WTC11 (cell line): ENCODE data around the gene ERC1. TPM values are rescaled to one million over a fixed set of nuclear protein-coding genes. Genes with fewer than 3 reads are reported as not detected.

Experiments
- ATAC-seq: fragments of 200-7000 bp; cut with Tn5 transposase; 2 replicates; pipeline ENCODE4 v1.10.0; 2021; ENCODE audit warnings: mild to moderate bottlenecking, moderate library complexity
- CTCF ChIA-PET: fragments of 300-600 bp; sonication (Branson Sonifier 250); formaldehyde crosslinking; loops from one replicate; lab custom pipeline; 2021; ENCODE audit warnings: antibody characterized with exemption; lab: Charles Lee
- POLR2A ChIA-PET: fragments of 350-600 bp; sonication (Branson Sonifier 250); formaldehyde crosslinking; loops from one replicate; lab custom pipeline; 2021; ENCODE audit warnings: antibody characterized with exemption; lab: Charles Lee
- DNase-seq: peaks from one replicate; pipeline ENCODE4 v3.0.0; 2021; ENCODE audit warnings: low spot score
- H3K27ac Mint-ChIP-seq: 2 replicates; pipeline ENCODE4 v1.8.0; 2021; ENCODE audit warnings: mixed read lengths
- H3K27me3 Mint-ChIP-seq: 2 replicates; pipeline ENCODE4 v1.8.0; 2021; ENCODE audit warnings: low read depth, mild to moderate bottlenecking, moderate library complexity, mixed read lengths
- H3K36me3 Mint-ChIP-seq: 2 replicates; pipeline ENCODE4 v1.8.0; 2021; ENCODE audit warnings: mixed read lengths
- H3K4me1 Mint-ChIP-seq: 2 replicates; pipeline ENCODE4 v1.8.0; 2022; ENCODE audit warnings: mixed read lengths
- H3K4me3 Mint-ChIP-seq: 2 replicates; pipeline ENCODE4 v1.8.0; 2021; ENCODE audit warnings: mild to moderate bottlenecking, moderate library complexity, mixed read lengths
- H3K9me3 Mint-ChIP-seq: 2 replicates; pipeline ENCODE4 v1.8.0; 2021; ENCODE audit warnings: mixed read lengths
- AR ChIP-seq: fragments of 250-450 bp; sonication (Bioruptor Pico); IDR thresholded peaks from 2 replicates; pipeline ENCODE4 v1.9.0; 2021; ENCODE audit warnings: mild to moderate bottlenecking
- CDX4 ChIP-seq: fragments of 250-450 bp; sonication (Bioruptor Pico); IDR thresholded peaks from 2 replicates; pipeline ENCODE4 v1.9.0; 2021; ENCODE audit warnings: moderate library complexity, mild to moderate bottlenecking, inconsistent platforms, borderline replicate concordance
- ELF4 ChIP-seq: sonication (generic); formaldehyde crosslinking; IDR thresholded peaks from 2 replicates; pipeline ENCODE4 v1.8.1; 2022; ENCODE audit warnings: low read depth, mild to moderate bottlenecking, moderate library complexity, missing genetic modification reagents
- FOXP4 ChIP-seq: sonication (generic); formaldehyde crosslinking; IDR thresholded peaks from 2 replicates; pipeline ENCODE4 v1.8.0; 2022; ENCODE audit warnings: mild to moderate bottlenecking, missing genetic modification reagents
- GRHL2 ChIP-seq: fragments of 250-450 bp; sonication (Bioruptor Pico); IDR thresholded peaks from 2 replicates; pipeline ENCODE4 v1.8.0; 2022; ENCODE audit warnings: mild to moderate bottlenecking, moderate library complexity; ENCODE audit not compliant: insufficient replicate concordance, severe bottlenecking
- GTF2I ChIP-seq: fragments of 250-450 bp; sonication (Bioruptor Pico); conservative IDR thresholded peaks from 2 replicates; pipeline ENCODE4 v1.4.0; 2021; ENCODE audit warnings: mild to moderate bottlenecking
- HMGA2 ChIP-seq: fragments of 250-450 bp; sonication (Bioruptor Pico); IDR thresholded peaks from 2 replicates; pipeline ENCODE4 v1.4.0; 2021; ENCODE audit warnings: mild to moderate bottlenecking, moderate library complexity
- JAZF1 ChIP-seq: fragments of 250-450 bp; sonication (Bioruptor Pico); IDR thresholded peaks from 2 replicates; pipeline ENCODE4 v1.9.0; 2021; ENCODE audit warnings: moderate library complexity, mild to moderate bottlenecking, inconsistent platforms
- JUN ChIP-seq: sonication (generic); formaldehyde crosslinking; IDR thresholded peaks from 2 replicates; pipeline ENCODE4 v1.8.0; 2023; ENCODE audit warnings: mild to moderate bottlenecking, missing genetic modification reagents
- NFYB ChIP-seq: sonication (generic); formaldehyde crosslinking; conservative IDR thresholded peaks from 2 replicates; pipeline ENCODE4 v1.8.0; 2022; ENCODE audit warnings: low read depth, missing genetic modification reagents
- NR3C1 ChIP-seq: sonication (generic); formaldehyde crosslinking; conservative IDR thresholded peaks from 2 replicates; pipeline ENCODE4 v1.8.1; 2023; ENCODE audit warnings: low read depth, mild to moderate bottlenecking, missing genetic modification reagents
- OVOL2 ChIP-seq: fragments of 250-450 bp; sonication (Bioruptor Pico); IDR thresholded peaks from 2 replicates; pipeline ENCODE4 v1.9.0; 2021; ENCODE audit warnings: mild to moderate bottlenecking, borderline replicate concordance
- ZNF263 ChIP-seq: sonication (generic); formaldehyde crosslinking; IDR thresholded peaks from 2 replicates; pipeline ENCODE4 v1.8.1; 2022; ENCODE audit warnings: low read depth, mild to moderate bottlenecking, moderate library complexity, missing genetic modification reagents
- ZNF512 ChIP-seq: sonication (generic); formaldehyde crosslinking; IDR thresholded peaks from 2 replicates; pipeline ENCODE4 v1.8.1; 2022; ENCODE audit warnings: missing genetic modification reagents, borderline replicate concordance
- ZSCAN18 ChIP-seq: fragments of 250-450 bp; sonication (Bioruptor Pico); IDR thresholded peaks from 2 replicates; pipeline ENCODE4 v2.1.2; 2022; ENCODE audit warnings: mild to moderate bottlenecking, moderate library complexity
- total RNA-seq: library from RNA; stranded (reverse); gene quantifications from 3 replicates; pipeline ENCODE4 v1.2.3, GENCODE V29; 2021
- TF ChIP-seq, protein P1 (sequence below): sonication (generic); formaldehyde crosslinking; IDR thresholded peaks from 2 replicates; pipeline ENCODE4 v1.8.1; 2023; ENCODE audit warnings: mild to moderate bottlenecking, missing genetic modification reagents, moderate library complexity
- TF ChIP-seq, protein P2 (sequence below): sonication (generic); formaldehyde crosslinking; IDR thresholded peaks from 2 replicates; pipeline ENCODE4 v1.8.1; 2022; ENCODE audit warnings: mild to moderate bottlenecking, moderate library complexity, missing genetic modification reagents
- TF ChIP-seq, protein P3 (sequence below): sonication (generic); formaldehyde crosslinking; IDR thresholded peaks from 2 replicates; pipeline ENCODE4 v1.8.1; 2023; ENCODE audit warnings: mild to moderate bottlenecking, moderate library complexity, missing genetic modification reagents

ERC1 gene
- total RNA-seq, 1 experiment from 2014 or later = 47.5 TPM

DNA sequence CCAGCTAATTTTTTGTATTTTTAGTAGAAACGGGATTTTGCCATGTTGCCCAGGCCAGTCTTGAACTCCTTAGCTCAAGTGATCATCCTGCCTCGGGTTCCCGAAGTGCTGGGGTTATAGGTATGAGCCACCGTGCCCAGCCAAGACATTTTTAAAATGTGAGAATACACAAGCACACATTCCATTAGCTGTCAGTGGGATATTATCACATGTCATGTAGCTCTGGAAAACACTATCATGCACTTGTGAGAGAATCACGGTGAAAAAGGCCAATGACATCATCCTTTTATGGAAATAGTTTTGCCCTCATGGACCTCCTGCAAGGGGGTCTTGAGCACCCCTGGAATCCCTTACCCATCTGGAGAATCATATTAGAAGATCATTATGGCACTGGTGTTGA lies 28.3 kb downstream of the ERC1 start:
- H3K36me3 Mint-ChIP-seq = peaks cover 20% of the 10 kb centered on the region
- no peak overlapping the region for H3K4me3 Mint-ChIP-seq
- CTCF ChIA-PET = no interaction called here
- peaks cover 9% of the 10 kb centered on the region; the same call in 1 of the 2 replicates for H3K4me1 Mint-ChIP-seq
- no peak for DNase-seq
- H3K27ac Mint-ChIP-seq = no peak overlapping the region
- POLR2A ChIA-PET = no interaction called here
- TF ChIP-seq AR (CRISPR knock-in tag) (no peak), ZSCAN18 (no peak), OVOL2 (CRISPR knock-in tag) (no peak), JUN (CRISPR knock-in tag) (no peak), GTF2I (CRISPR knock-in tag) (no peak), ZNF263 (CRISPR knock-in tag) (no peak), ZNF512 (CRISPR knock-in tag) (no peak), GRHL2 (CRISPR knock-in tag) (no peak), CDX4 (no peak), FOXP4 (CRISPR knock-in tag) (no peak), JAZF1 (CRISPR knock-in tag) (no peak), NR3C1 (CRISPR knock-in tag) (no peak), HMGA2 (CRISPR knock-in tag) (no peak), ELF4 (CRISPR knock-in tag) (no peak), NFYB (CRISPR knock-in tag) (no peak)
- TF ChIP-seq, protein P1, sequence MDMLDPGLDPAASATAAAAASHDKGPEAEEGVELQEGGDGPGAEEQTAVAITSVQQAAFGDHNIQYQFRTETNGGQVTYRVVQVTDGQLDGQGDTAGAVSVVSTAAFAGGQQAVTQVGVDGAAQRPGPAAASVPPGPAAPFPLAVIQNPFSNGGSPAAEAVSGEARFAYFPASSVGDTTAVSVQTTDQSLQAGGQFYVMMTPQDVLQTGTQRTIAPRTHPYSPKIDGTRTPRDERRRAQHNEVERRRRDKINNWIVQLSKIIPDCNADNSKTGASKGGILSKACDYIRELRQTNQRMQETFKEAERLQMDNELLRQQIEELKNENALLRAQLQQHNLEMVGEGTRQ (CRISPR knock-in tag) = no peak
- TF ChIP-seq, protein P2, sequence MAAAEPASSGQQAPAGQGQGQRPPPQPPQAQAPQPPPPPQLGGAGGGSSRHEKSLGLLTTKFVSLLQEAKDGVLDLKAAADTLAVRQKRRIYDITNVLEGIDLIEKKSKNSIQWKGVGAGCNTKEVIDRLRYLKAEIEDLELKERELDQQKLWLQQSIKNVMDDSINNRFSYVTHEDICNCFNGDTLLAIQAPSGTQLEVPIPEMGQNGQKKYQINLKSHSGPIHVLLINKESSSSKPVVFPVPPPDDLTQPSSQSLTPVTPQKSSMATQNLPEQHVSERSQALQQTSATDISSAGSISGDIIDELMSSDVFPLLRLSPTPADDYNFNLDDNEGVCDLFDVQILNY (CRISPR knock-in tag) = no peak
- TF ChIP-seq, protein P3, sequence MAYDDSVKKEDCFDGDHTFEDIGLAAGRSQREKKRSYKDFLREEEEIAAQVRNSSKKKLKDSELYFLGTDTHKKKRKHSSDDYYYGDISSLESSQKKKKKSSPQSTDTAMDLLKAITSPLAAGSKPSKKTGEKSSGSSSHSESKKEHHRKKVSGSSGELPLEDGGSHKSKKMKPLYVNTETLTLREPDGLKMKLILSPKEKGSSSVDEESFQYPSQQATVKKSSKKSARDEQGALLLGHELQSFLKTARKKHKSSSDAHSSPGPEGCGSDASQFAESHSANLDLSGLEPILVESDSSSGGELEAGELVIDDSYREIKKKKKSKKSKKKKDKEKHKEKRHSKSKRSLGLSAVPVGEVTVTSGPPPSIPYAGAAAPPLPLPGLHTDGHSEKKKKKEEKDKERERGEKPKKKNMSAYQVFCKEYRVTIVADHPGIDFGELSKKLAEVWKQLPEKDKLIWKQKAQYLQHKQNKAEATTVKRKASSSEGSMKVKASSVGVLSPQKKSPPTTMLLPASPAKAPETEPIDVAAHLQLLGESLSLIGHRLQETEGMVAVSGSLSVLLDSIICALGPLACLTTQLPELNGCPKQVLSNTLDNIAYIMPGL = no peak
- H3K9me3 Mint-ChIP-seq = peaks cover 7% of the 10 kb centered on the region
- H3K27me3 Mint-ChIP-seq = no peaks in the 10 kb centered on the region
- no peak for ATAC-seq
